ENCODE results near the gene TRIM7. TPM values are rescaled to one million over a fixed set of nuclear protein-coding genes. Genes with fewer than 3 reads are reported as not detected.
A peak's percentile ranks its signal among the peaks of the same experiment; 100 is the strongest.

TRIM7 gene
- total RNA-seq, 1 donor from 2014 or later, result 20.8 TPM

DNA sequence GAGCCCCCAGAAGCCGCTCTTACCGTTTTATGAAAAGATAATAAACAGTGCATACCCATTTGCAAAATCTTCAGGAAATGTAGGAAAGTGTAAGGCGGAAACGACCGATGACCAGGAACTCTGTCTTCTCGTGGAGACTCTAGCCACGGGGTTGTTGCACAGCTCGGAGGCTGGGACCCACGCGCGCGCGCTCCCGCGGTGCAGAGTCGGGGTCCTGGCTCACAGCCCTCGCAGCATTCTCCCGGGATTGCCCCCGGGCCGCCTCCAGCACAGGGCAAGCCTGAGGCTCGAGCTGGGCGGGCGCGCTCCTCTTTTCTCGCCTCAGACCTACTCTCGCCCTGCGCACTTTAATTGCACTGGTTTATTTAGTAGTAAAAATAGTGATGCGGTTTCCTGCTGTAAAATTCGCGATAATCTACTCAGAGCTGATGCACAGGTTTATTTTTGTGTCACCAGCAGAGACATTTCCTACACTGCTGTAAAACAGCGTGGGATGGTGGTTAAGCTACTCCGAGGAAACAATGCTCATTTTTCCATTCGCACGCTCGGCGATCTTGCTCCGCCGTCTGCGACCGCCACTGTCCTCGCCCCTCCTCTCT, 15.5 kb downstream of the TRIM7 start:
- peak overlapping the region; percentile 81 for H3K4me3 ChIP-seq (ENCODE audit: low read depth, low read length)
- no peaks in the 10 kb centered on the region for H3K27me3 ChIP-seq (ENCODE audit: control insufficient read depth, insufficient read depth, low read length)
- no peak for DNase-seq (ENCODE audit: low read depth)
- FAIRE-seq, result no peak
- no peaks in the 10 kb centered on the region for H3K36me3 ChIP-seq (ENCODE audit: control insufficient read depth, insufficient read depth, low read length)
- TF ChIP-seq, protein P1, sequence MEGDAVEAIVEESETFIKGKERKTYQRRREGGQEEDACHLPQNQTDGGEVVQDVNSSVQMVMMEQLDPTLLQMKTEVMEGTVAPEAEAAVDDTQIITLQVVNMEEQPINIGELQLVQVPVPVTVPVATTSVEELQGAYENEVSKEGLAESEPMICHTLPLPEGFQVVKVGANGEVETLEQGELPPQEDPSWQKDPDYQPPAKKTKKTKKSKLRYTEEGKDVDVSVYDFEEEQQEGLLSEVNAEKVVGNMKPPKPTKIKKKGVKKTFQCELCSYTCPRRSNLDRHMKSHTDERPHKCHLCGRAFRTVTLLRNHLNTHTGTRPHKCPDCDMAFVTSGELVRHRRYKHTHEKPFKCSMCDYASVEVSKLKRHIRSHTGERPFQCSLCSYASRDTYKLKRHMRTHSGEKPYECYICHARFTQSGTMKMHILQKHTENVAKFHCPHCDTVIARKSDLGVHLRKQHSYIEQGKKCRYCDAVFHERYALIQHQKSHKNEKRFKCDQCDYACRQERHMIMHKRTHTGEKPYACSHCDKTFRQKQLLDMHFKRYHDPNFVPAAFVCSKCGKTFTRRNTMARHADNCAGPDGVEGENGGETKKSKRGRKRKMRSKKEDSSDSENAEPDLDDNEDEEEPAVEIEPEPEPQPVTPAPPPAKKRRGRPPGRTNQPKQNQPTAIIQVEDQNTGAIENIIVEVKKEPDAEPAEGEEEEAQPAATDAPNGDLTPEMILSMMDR (IDR thresholded peaks at IDR 0.05; ENCODE audit: insufficient read depth, low read length, severe bottlenecking), result no peak

DNA sequence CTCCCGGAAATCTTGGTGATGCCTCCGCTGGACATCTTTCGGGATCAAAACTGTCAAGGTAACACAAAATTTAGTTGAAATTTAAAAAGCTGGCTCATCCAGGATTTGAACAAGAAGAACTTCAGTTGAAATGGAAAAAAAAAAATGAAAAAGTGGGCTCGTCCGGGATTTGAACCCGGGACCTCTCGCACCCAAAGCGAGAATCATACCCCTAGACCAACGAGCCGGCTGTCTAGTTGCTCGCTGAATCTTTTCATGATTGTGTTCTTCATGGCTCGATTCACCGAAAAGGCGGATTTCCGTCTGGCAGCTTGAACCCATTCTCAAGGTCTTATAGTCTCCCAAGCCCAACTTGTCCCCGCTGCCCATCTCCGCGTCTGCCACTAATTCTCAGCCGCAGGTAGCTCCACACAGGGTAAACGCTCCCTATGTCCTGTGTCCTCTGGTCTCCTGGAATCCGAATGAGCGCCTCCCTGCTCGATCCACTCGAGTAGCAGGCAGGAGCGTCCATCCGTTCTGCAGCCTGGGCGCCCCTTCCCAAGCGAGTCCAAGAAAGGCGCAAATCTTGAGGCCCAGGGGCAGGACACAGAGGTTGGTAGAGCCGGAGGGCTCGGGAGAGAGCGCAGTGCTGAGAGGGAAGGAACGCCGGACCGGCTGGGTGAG, 16.2 kb downstream of the TRIM7 start:
- no peaks in the 10 kb centered on the region for H3K27me3 ChIP-seq (ENCODE audit: control insufficient read depth, insufficient read depth, low read length)
- TF ChIP-seq, protein P1 (IDR thresholded peaks at IDR 0.05; ENCODE audit: insufficient read depth, low read length, severe bottlenecking), result no peak
- H3K4me3 ChIP-seq (ENCODE audit: low read depth, low read length), result peak overlapping the region; percentile 81
- H3K36me3 ChIP-seq (ENCODE audit: control insufficient read depth, insufficient read depth, low read length), result no peaks in the 10 kb centered on the region
- DNase-seq (ENCODE audit: low read depth), result peak; percentile 65
- FAIRE-seq, result no peak

DNA sequence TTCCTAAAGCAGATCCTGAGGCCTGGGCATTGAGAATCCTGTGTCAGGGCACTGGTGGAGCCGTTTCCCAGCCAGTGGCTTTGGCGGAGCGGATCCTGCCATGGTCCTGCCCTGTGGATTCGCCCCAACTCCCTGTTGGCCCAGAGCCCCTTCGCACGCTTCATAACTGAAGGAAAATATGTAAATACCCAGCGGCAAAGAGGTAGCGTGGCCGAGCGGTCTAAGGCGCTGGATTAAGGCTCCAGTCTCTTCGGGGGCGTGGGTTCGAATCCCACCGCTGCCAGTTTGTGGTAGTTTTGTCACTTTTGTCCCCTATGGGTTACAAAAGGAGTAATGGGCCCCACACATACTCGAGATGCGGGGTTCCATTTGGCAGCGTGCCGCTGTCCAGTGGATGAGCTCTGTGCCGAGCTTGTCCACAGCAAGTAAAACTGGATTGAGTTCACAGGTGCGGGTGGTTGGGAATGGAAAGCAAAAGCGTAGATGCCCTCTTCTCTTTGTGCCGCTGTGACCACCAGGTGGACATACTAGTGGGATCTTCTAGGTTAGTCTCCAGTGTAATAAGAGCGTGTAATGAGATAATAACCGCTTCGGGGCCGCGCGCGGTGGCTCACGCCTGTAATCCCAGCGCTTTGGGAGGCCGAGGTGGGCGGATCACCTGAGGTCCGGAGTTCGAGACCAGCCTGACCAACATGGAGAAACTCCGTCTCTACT, 17.3 kb downstream of the TRIM7 start:
- TF ChIP-seq, protein P1 (IDR thresholded peaks at IDR 0.05; ENCODE audit: insufficient read depth, low read length, severe bottlenecking), result peak; percentile 27
- H3K27me3 ChIP-seq (ENCODE audit: control insufficient read depth, insufficient read depth, low read length), result no peaks in the 10 kb centered on the region
- FAIRE-seq, result no peak
- peak overlapping the region; percentile 9 for H3K4me3 ChIP-seq (ENCODE audit: low read depth, low read length)
- peak; percentile 70 for DNase-seq (ENCODE audit: low read depth)
- H3K36me3 ChIP-seq (ENCODE audit: control insufficient read depth, insufficient read depth, low read length), result no peaks in the 10 kb centered on the region

DNA sequence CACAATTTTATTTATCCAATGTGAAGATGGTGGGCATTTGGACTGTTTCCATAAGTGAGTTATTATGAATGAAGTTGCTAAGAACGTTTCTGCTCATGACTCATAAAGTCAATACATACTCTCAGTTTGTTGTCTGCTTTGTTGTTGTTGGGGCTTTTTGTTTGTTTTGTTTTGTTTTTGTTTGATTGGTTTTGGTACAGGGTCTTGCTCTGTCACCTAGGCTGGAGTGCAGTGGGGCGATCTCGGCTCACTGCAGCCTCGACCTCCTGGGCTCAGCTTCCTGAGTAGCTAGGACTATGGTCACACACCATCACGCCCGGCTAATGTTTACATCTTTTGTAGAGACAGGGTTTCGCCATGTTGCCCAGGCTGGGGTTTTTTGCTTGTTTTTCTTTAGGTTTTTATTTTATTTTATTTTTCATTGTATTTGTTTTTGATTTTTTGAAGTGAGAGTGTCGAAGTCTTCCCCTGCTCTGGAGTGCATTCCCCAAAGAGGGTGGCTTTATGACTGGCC, 18.0 kb downstream of the TRIM7 start:
- no peaks in the 10 kb centered on the region for H3K27me3 ChIP-seq (ENCODE audit: control insufficient read depth, insufficient read depth, low read length)
- H3K4me3 ChIP-seq (ENCODE audit: low read depth, low read length), result peak overlapping the region; percentile 3
- DNase-seq (ENCODE audit: low read depth), result no peak
- TF ChIP-seq, protein P1 (IDR thresholded peaks at IDR 0.05; ENCODE audit: insufficient read depth, low read length, severe bottlenecking), result no peak
- no peaks in the 10 kb centered on the region for H3K36me3 ChIP-seq (ENCODE audit: control insufficient read depth, insufficient read depth, low read length)
- no peak for FAIRE-seq

DNA sequence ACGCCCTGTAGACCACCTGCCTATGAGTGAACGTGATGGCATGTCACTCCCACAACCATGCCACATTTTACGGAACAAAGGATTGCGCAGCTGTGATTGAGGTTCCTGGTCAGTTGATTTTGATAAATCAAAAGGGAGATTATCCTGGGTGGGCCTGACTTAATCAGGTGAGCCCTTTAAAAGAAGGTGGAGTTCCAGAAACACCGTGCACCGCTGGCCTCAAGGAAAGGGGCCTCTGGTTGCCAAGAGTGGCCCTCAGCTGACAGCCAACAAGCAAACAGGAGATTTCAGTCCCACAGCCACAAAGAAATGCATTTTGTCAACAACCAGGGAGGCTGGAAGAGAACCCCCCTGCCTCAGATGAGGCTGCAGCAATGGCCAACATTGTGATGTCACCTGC, 19.0 kb downstream of the TRIM7 start:
- H3K4me3 ChIP-seq (ENCODE audit: low read depth, low read length), result no peak overlapping the region
- H3K27me3 ChIP-seq (ENCODE audit: control insufficient read depth, insufficient read depth, low read length), result no peaks in the 10 kb centered on the region
- FAIRE-seq, result no peak
- TF ChIP-seq, protein P1 (IDR thresholded peaks at IDR 0.05; ENCODE audit: insufficient read depth, low read length, severe bottlenecking), result no peak
- no peaks in the 10 kb centered on the region for H3K36me3 ChIP-seq (ENCODE audit: control insufficient read depth, insufficient read depth, low read length)
- no peak for DNase-seq (ENCODE audit: low read depth)

All from bronchial epithelial cell (primary cell).